ENCODE results near the gene HAAO. TPM values are rescaled to one million over a fixed set of nuclear protein-coding genes. Genes with fewer than 3 reads are reported as not detected.
"Not testable (repeated sequence)": the region's sequence is repeated elsewhere in the genome, so short reads cannot be mapped to it uniquely, and the experiment has no call there.

HAAO gene
- total and polyA plus RNA-seq, 2 experiments from 2014 or later, result 0.36 TPM; not detected in 1

GRCh38 chr2:42838133-42838532 lies 45.8 kb upstream of the HAAO start:
- no peaks in the 10 kb centered on the region for H3K9me2 ChIP-seq (ENCODE audit: insufficient read depth)
- in situ Hi-C loops (cut with MboI), result no loop called here
- no peaks in the 10 kb centered on the region for H4K20me1 ChIP-seq (ENCODE audit: insufficient read depth)
- no peak overlapping the region for H3K9ac ChIP-seq
- H3K79me2 ChIP-seq (ENCODE audit: insufficient read depth), result no peaks in the 10 kb centered on the region
- no peaks in the 10 kb centered on the region for H3K36me3 ChIP-seq (ENCODE audit: low read depth)
- no peak overlapping the region for H2AFZ ChIP-seq
- TF ChIP-seq EZH2phosphoT487 (IDR thresholded peaks at IDR 0.05; ENCODE audit: insufficient read depth, low read depth) (no peak), EZH2 (IDR thresholded peaks at IDR 0.05; ENCODE audit: insufficient read depth, poor library complexity, severe bottlenecking) (no peak)
- peaks cover 31% of the 10 kb centered on the region for H3K4me1 ChIP-seq (ENCODE audit: insufficient read depth)
- DNase-seq, result no peak
- H3F3A ChIP-seq (ENCODE audit: insufficient read depth), result peaks cover 30% of the 10 kb centered on the region
- H3K9me3 ChIP-seq (ENCODE audit: low read depth), result no peaks in the 10 kb centered on the region
- no peak overlapping the region for H3K27ac ChIP-seq
- 97% methylated on average over 5 of the region's 5 CpGs for WGBS, 2 experiments (ENCODE audit: low coverage in 1 of 2, low lambda C conversion rate in 2 of 2, missing lambda C conversion rate in 2 of 2)
- no peak overlapping the region for H3K4me2 ChIP-seq (ENCODE audit: unreplicated experiment)
- H3K4me3 ChIP-seq, result no peak overlapping the region
- H3K27me3 ChIP-seq (replicated peaks; ENCODE audit: insufficient read depth), result no peaks in the 10 kb centered on the region

DNA sequence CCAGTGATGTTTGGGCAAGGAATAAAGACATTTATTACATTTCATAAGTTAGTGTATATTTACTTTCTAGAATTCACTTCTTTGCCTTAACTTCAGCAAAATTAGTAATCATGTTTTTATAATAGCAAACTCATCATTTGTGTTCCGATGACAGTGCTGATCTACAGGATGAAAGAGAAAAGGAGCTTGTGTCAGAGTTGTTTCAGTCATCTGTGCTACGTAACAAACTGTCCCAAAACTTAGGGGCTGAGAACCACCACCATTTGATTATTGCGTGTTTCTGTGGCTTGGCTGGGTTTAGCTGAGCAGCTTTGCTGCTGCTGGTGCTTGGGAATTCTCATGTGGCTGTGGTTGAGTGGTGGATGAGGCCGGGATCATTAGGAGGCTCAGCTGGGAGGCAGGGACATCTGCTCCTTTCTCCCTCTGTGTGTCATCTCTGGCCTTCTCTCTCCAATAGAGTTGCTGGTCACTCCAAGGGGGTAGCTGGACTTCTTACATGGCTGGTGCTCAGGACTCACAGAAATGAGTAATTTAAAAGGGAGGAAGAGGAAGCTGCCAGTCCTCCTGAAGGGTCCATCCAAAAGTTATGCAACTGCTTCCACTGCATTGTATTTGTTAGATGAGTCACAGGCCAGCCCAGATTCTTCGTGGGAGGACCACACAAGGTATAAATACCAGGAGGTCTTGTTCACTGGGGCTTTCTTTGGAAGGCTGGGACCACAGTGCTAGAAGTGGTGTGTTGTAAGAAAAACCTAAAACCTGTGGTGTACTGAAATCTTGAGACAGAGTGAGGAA lies 43.4 kb upstream of the HAAO start:
- H3K27ac ChIP-seq, result peak overlapping the region; percentile 90
- no peak for TF ChIP-seq EZH2phosphoT487 (IDR thresholded peaks at IDR 0.05; ENCODE audit: insufficient read depth, low read depth)
- TF ChIP-seq EZH2 (IDR thresholded peaks at IDR 0.05; ENCODE audit: insufficient read depth, poor library complexity, severe bottlenecking), result no peak
- WGBS, 2 experiments (ENCODE audit: low coverage in 1 of 2, low lambda C conversion rate in 2 of 2, missing lambda C conversion rate in 2 of 2), result 39 to 40% methylated on average over 5 of the region's 5 CpGs
- H3K9ac ChIP-seq, result peak overlapping the region; percentile 46
- peak overlapping the region; percentile 30; the same call in 1 of the 2 replicates for H2AFZ ChIP-seq
- H3K79me2 ChIP-seq (ENCODE audit: insufficient read depth), result no peaks in the 10 kb centered on the region
- no peaks in the 10 kb centered on the region for H4K20me1 ChIP-seq (ENCODE audit: insufficient read depth)
- peaks cover 24% of the 10 kb centered on the region for H3K4me1 ChIP-seq (ENCODE audit: insufficient read depth)
- no peaks in the 10 kb centered on the region for H3K9me2 ChIP-seq (ENCODE audit: insufficient read depth)
- DNase-seq, result peak; percentile 98
- H3K36me3 ChIP-seq (ENCODE audit: low read depth), result no peaks in the 10 kb centered on the region
- H3K9me3 ChIP-seq (ENCODE audit: low read depth), result no peaks in the 10 kb centered on the region
- in situ Hi-C loops (cut with MboI), result no loop called here
- H3F3A ChIP-seq (ENCODE audit: insufficient read depth), result peaks cover 30% of the 10 kb centered on the region
- no peak overlapping the region for H3K4me2 ChIP-seq (ENCODE audit: unreplicated experiment)
- no peak overlapping the region for H3K4me3 ChIP-seq
- H3K27me3 ChIP-seq (replicated peaks; ENCODE audit: insufficient read depth), result no peaks in the 10 kb centered on the region

DNA sequence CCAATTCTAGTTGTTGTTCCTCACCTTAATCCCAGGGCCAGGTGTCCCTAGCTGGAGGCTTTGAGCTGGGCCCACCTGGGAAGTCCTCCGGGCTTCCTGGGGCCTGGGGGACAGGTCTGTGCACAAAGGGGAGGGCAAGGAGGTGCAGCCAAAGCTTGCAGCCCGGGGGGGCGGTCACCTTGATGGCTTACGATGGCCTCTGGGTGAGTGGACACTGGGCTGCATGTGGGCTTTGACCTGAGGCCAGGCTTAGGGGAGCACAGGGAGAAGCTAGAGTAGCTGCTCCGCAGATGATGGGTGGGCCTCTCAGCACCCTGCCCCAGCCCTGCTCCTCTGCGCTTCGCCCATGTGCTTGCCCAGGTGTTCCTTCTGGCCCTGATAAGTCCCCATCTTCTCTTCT lies 41.8 kb upstream of the HAAO start:
- H3K36me3 ChIP-seq (ENCODE audit: low read depth), result no peaks in the 10 kb centered on the region

GRCh38 chr2:42832289-42832634 lies 39.9 kb upstream of the HAAO start:
- no peaks in the 10 kb centered on the region for H3K9me3 ChIP-seq (ENCODE audit: low read depth)
- H3K79me2 ChIP-seq (ENCODE audit: insufficient read depth), result no peaks in the 10 kb centered on the region
- H3K4me3 ChIP-seq, result no peak overlapping the region
- TF ChIP-seq EZH2phosphoT487 (IDR thresholded peaks at IDR 0.05; ENCODE audit: insufficient read depth, low read depth) (no peak), EZH2 (IDR thresholded peaks at IDR 0.05; ENCODE audit: insufficient read depth, poor library complexity, severe bottlenecking) (no peak)
- H3K27me3 ChIP-seq (replicated peaks; ENCODE audit: insufficient read depth), result no peaks in the 10 kb centered on the region
- no peak overlapping the region for H3K4me2 ChIP-seq (ENCODE audit: unreplicated experiment)
- no peaks in the 10 kb centered on the region for H3K9me2 ChIP-seq (ENCODE audit: insufficient read depth)
- no peak for DNase-seq
- H4K20me1 ChIP-seq (ENCODE audit: insufficient read depth), result no peaks in the 10 kb centered on the region
- H3K36me3 ChIP-seq (ENCODE audit: low read depth), result no peaks in the 10 kb centered on the region
- H3F3A ChIP-seq (ENCODE audit: insufficient read depth), result peaks cover 25% of the 10 kb centered on the region
- in situ Hi-C loops (cut with MboI), result no loop called here
- H3K4me1 ChIP-seq (ENCODE audit: insufficient read depth), result peaks cover 32% of the 10 kb centered on the region
- no peak overlapping the region for H3K9ac ChIP-seq
- no peak overlapping the region for H2AFZ ChIP-seq
- 89 to 91% methylated on average over 6 of the region's 6 CpGs for WGBS, 2 experiments (ENCODE audit: low coverage in 1 of 2, low lambda C conversion rate in 2 of 2, missing lambda C conversion rate in 2 of 2)
- H3K27ac ChIP-seq, result no peak overlapping the region

More for the DNA sequence above, 41.8 kb upstream of the HAAO start:
- H3K4me2 ChIP-seq (ENCODE audit: unreplicated experiment), result no peak overlapping the region
- in situ Hi-C loops (cut with MboI), result no loop called here
- no peaks in the 10 kb centered on the region for H3K79me2 ChIP-seq (ENCODE audit: insufficient read depth)
- no peak overlapping the region for H3K4me3 ChIP-seq
- no peak for DNase-seq
- H3K4me1 ChIP-seq (ENCODE audit: insufficient read depth), result peaks cover 29% of the 10 kb centered on the region
- H3K9ac ChIP-seq, result no peak overlapping the region
- H3K27ac ChIP-seq, result no peak overlapping the region
- H3K9me3 ChIP-seq (ENCODE audit: low read depth), result no peaks in the 10 kb centered on the region
- H4K20me1 ChIP-seq (ENCODE audit: insufficient read depth), result no peaks in the 10 kb centered on the region
- H2AFZ ChIP-seq, result no peak overlapping the region
- no peaks in the 10 kb centered on the region for H3K9me2 ChIP-seq (ENCODE audit: insufficient read depth)
- WGBS, 2 experiments (ENCODE audit: low coverage in 1 of 2, low lambda C conversion rate in 2 of 2, missing lambda C conversion rate in 2 of 2), result 98% methylated on average over 7 of the region's 7 CpGs
- no peaks in the 10 kb centered on the region for H3K27me3 ChIP-seq (replicated peaks; ENCODE audit: insufficient read depth)
- H3F3A ChIP-seq (ENCODE audit: insufficient read depth), result peaks cover 30% of the 10 kb centered on the region
- TF ChIP-seq EZH2phosphoT487 (IDR thresholded peaks at IDR 0.05; ENCODE audit: insufficient read depth, low read depth) (no peak), EZH2 (IDR thresholded peaks at IDR 0.05; ENCODE audit: insufficient read depth, poor library complexity, severe bottlenecking) (no peak)

DNA sequence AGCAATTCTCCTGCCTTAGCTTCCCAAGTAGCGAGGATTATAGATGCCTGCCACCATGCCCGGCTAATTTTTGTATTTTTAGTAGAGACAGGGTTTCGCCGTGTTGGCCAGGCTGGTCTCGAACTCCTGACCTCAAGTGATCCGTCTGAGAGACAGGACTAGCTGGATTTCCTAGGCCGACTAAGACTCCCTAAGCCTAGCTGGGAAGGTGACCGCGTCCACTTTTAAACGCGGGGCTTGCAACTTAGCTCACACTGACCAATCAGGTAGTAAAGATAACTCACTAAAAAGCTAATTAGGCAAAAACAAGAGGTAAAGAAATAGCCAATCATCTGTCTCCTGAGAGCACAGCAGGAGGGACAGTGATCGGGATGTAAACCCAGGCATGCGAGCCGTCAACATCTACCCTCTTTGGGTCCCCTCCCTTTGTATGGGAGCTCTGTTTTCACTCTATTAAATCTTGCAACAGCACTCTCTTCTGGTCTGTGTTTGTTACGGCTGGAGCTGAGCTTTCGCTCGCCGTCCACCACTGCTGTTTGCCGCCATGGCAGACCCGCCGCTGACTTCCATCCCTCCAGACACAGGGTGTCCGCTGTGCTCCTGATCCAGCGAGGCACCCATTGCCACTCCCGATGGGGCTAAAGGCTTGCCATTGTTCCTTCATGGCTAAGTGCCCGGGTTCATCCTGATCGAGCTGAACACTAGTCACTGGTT lies 39.3 kb upstream of the HAAO start:
- in situ Hi-C loops (cut with MboI); H3K9me3 ChIP-seq (ENCODE audit: low read depth); H3K79me2 ChIP-seq (ENCODE audit: insufficient read depth); DNase-seq; H3K4me3 ChIP-seq; H3K27ac ChIP-seq; H3K9ac ChIP-seq; H2AFZ ChIP-seq; H3K9me2 ChIP-seq (ENCODE audit: insufficient read depth); H3K4me2 ChIP-seq (ENCODE audit: unreplicated experiment); H3K36me3 ChIP-seq (ENCODE audit: low read depth); H4K20me1 ChIP-seq (ENCODE audit: insufficient read depth); H3K27me3 ChIP-seq (replicated peaks; ENCODE audit: insufficient read depth): not testable (repeated sequence)
- peaks cover 28% of the 10 kb centered on the region for H3K4me1 ChIP-seq (ENCODE audit: insufficient read depth)
- peaks cover 20% of the 10 kb centered on the region for H3F3A ChIP-seq (ENCODE audit: insufficient read depth)
- 93% methylated on average over 26 of the region's 26 CpGs for WGBS, 2 experiments (ENCODE audit: low coverage in 1 of 2, low lambda C conversion rate in 2 of 2, missing lambda C conversion rate in 2 of 2)
